ENCODE measurements around the gene MT1G.
"Not testable (repeated sequence)": the region's sequence is repeated elsewhere in the genome, so short reads cannot be mapped to it uniquely, and the experiment has no call there.

The MT1G gene

GRCh38 chr16:56684256-56684925 is 16.5 kb upstream of the MT1G start:
- DNase-seq: no peak

DNA sequence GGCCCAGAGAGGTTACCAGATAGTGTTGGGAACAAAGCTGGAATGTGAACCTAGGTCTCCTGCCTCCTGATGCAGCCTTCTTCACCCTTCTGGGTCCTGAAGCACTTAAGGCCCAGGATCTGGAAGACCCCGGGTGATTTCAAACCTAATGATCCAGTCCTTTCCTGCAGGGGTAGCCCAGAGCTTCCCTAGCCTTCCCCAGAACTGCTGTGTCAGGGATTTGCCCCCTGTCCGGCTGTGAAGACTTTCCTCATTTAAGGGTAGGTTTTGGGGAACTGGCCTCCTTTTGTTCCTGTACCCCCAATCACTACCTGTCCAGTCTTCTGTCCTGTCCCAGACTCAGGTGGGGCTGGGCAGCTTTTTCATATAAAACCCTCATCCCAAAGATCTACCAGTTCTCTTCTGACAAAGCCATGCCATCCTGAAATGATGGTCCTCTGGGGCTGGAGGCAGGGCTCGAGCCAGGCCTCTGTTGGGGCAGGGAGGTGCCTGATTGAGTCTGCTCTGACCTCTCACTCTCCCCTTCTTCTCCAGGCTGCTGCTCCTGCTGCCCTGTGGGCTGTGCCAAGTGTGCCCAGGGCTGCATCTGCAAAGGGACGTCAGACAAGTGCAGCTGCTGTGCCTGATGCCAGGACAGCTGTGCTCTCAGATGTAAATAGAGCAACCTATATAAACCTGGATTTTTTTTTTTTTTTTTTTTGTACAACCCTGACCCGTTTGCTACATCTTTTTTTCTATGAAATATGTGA is 15.7 kb upstream of the MT1G start:
- DNase-seq: no peak

DNA sequence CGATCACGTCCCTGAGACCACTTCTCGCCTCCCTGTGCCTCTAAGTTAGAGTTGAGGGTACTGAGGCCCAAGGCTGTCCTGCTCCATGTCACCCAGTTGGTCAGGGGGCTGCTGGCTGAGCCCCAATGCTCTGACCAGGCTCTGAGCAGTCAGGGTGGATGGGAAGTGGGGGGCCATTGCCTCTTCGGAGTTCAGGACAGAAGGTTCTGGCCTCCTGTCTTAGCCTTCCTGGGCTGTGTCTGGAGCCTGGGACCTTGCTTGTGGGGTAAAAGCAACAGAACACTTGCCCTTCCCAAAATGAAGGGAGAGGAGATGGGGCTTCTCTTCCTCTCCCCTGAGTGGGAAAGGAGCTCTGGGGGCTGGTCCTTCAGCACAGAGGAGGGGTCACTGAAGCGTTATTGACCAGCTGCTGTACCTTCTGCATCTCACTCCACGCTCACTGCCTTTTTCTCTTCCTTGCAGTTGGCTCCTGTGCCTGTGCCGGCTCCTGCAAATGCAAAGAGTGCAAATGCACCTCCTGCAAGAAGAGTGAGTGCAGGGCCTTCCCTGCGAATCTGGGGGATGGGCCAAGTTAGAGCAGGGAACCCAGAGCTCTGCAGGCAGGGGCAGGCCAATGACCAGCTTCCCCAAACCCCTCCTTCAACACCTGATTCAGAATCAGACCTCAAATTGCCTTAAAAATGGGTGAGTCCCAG is 15.0 kb upstream of the MT1G start:
- DNase-seq: no peak

DNA sequence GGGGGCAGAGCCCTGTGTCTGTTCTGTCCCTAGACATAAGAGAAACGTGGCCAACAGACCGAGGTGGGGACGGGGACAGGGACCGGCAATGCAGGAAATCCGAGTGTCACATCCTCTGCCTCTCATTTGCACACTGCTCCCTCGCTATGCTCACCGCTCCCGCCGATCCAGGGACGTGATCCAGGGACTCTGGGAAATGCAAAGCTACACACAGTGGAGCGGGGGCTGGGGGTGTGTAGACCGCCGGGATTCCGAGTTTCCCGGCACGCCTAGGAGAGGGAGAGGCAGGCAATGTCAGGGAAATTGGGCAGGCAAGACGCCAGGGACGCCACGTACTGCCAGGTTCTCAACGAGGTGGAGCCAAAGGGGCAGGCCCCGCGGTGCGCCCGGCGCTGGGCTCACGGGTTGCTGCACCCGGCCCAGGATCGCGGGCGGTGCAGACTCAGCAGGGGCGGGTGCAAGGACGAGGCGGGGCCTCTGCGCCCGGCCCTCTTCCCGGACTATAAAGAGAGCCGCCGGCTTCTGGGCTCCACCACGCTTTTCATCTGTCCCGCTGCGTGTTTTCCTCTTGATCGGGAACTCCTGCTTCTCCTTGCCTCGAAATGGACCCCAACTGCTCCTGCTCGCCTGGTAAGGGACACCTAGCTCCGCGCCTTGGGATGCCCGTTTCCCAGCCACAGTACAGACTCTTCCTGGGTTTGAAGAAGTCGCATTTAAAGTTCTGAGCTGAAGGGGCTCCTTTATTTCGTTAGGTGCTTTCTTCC is 14.3 kb upstream of the MT1G start, which contains the start of gene MT1X:
Gene MT1X, plus strand, starts transcription at position 532 of the 764 bp plus-strand sequence. Its CDS starts 71 bp downstream, at position 603.
- peak; percentile 77 for DNase-seq

DNA sequence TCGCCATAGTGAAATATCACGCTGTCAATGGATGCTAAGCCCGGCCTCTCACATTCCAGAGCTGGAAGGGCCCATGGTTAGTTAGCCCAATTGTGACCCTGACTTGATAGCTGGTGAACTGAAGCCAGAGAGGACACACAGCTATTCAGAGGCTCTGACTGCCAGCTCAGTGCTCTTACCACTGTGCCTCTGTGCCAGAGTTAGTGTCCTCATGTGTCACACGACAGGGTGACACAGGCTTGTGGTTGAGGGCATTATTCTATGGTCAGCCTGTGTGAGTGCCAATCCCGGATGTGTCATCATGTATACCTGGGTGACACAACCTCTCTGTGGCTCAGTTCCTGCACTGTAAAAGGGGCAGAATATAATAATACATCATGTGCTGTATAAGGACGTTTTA is 12.0 kb upstream of the MT1G start:
- no peak for DNase-seq

DNA sequence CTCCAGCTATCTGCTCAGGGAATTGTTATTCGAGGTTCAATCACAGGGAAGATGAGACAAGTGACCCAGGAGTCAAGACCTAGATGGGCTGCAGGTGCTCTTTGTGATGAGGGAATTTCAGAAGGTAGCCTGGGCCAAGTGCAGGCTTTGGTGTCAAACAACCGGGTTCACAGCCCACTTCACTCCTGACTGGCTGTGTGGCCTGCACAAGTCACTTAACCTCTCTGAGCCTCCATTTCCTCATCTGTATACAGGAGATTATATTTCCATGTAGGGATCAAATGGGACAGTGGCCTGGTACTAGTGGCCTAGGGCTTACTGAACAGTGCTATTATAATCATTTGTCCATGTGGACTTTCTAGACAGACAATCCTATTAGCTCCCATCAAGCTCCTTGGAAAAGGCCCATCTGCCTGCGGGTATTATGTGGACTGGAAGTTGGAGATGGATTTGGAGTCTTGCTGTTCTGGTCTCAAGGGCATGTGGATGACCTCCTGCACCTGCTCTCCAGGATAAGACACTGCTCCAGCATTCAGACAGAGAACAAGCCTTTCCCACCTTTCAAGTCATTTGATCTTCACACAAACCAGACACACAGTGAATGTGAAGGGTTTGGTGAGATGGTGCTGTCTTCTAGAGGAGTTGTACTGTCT is 11.3 kb upstream of the MT1G start:
- DNase-seq: no peak

DNA sequence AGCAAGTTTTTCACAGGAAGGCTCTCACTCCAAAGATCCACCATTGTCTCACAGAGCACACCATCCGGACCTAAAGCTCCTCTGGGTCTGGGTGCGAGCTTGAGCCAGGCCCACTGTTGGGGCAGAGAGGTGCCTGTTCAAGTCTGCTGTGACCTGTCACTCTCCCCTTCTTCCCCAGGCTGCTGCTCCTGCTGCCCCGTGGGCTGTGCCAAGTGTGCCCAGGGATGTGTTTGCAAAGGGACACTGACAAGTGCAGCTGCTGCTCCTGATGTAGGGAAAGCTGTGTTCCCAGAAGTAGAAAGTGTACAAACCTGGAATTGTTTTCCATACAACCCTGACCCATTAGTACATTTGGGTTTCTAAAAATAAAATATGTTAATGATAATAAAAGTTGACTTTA is 9.6 kb upstream of the MT1G start:
- no peak for DNase-seq

DNA sequence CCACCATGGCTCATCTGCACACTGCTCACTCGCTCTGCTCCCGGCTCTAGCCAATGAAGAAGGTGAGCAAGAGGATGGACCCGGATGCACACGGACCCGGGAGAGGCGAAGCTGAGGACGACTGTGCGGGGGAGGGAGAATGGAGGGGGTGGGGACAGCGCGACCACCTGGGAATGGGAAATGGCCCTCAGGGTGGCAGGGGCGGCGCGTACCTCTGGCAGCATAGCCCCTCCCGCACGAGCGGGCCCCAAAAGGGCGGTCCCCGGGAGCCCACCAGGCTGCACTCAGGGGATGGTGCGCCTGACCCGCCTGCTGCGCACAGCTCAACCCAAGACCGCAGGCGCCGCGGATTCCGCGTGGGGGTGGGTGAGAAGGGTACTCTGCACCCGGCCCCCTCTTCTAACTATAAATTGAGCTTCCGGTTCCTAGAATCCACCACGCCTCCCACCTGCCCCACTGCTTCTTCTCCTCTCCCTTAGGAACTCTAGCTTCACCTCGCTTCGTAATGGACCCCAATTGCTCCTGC is 7.9 kb upstream of the MT1G start:
- DNase-seq: no peak

GRCh38 chr16:56674570-56674969 is 6.7 kb upstream of the MT1G start:
- DNase-seq: not testable (repeated sequence)

DNA sequence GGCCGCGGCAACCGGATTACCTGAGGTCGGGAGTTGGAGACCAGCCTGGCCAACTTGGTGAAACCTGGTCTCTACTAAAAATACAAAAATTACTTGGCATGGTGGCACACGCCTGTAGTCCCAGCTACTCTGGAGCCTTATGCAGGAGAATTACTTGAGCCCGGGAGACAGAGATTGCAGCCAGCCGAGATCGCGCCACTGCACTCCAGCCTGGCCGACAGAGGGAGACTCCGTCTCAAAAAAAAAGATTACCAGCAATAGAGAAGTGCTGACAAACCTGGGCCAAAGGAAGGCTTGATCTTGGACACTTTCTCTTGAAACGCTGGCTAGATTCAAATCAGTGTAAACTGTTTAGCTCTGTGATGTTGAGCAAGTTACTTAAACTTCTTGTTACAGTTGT is 6.1 kb upstream of the MT1G start:
- no peak for DNase-seq

GRCh38 chr16:56672761-56673536 is 5.1 kb upstream of the MT1G start:
- DNase-seq: no peak

- DNase-seq: not testable (repeated sequence)
These were observed 4.3 kb upstream of the MT1G start for GRCh38 chr16:56672171-56672570.

- not testable (repeated sequence) for DNase-seq
These were observed 3.8 kb upstream of the MT1G start for GRCh38 chr16:56671691-56672090.

DNA sequence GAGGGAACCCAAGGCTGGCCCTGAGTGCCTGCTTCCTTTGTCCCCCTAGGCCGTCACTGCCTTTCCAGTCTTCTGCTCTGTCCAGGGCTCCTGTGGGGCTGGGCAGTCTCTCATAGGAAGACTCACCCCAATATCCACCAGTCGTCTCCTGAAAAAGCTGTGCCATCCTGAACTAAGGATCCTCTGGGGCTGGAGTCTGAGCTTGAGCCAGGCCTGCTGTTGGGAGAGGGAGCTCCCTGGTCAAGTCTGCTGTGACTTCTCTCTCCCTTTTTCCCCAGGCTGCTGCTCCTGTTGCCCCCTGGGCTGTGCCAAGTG is 2.7 kb upstream of the MT1G start:
- no peak for DNase-seq

DNA sequence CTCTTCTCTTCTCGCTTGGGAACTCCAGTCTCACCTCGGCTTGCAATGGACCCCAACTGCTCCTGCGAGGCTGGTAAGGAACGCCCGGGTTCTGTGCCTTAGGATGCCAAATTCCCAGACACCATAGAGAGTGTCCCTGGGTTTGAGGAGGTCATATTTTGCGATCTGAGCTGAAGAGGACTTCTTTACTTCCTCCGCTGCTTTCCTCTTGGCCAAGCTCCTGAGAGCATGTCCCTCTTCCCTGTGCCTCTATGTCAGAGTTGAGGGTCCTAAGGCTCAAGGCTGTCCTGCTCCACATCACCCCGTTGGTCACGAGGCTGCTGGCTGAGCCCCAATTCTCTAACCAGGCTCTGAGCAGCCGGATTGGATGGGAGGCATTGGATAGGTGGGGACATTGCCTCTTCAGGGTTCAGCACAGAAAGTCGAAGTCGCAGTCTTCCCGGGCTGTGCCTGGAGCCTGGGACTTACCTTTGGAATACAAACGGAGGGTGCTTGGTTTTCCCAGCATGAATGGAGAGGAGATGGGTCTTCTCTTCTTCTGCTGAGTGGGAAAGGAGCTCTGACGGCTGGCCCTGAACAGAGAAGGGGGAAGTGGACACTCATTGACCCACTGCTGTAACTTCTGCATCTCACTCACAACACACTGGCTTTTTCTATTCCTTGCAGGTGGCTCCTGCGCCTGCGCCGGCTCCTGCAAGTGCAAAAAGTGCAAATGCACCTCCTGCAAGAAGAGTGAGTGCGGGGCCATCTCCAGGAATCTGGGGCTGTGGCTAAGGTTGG is 2.2 kb upstream of the MT1G start:
- DNase-seq: no peak

DNA sequence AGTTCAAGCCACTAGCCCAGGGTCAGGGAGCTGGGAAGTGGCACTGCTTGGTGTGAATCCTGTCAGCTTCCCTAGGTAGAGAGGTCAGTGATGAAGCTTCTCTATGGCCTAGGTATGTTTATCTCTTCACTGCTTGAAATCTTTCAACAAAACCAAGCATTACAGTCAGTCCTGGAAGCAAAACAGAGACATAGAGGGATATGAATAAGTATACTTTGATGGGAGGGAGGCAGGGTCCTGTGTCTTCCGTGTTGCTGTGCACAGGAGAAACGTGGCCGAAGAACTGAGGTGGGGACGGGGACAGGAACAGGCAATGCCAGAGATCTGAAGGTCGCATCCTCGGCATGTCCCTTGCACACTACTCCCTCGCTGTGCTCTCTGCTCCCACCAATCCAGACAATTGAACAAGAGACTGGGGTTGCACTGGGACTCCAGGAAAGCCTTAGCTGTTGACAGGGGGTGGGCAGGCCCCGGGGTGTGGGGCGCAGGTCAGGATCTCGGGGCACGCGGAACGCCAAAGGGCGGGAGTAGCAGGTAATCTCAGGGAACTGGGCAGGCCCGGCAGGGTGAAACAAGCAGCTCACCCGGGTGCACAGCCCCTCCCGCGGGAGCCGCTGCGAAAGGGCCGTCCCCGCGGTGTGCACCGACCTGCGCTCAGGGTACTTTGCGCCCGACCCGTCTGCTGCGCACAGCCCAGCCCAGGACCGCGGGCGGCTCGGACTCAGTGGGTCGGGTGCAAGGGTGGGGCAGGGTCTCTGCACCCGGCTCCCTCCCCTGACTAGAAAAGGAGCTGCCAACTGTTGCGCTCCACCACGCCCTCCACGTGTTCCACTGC is 1.4 kb upstream of the MT1G start, which contains the start of gene MT1H:
Gene MT1H, plus strand, starts transcription at position 810 of the 835 bp plus-strand sequence. CDS start 71 bp downstream, outside the sequence.
- DNase-seq: no peak

- not testable (repeated sequence) for DNase-seq
These were observed 2.3 kb downstream of the MT1G start for GRCh38 chr16:56665286-56666261.

- no peak for DNase-seq
These were observed 3.4 kb downstream of the MT1G start for GRCh38 chr16:56664506-56664905.
